Myocyte (in vitro differentiated cells): ENCODE results near the gene FAM237A. TPM values are rescaled to one million over a fixed set of nuclear protein-coding genes. Genes with fewer than 3 reads are reported as not detected.

Experiments
- DNase-seq: peaks from one replicate; pipeline ENCODE4 v3.0.0-alpha.2; 2012; ENCODE audit warnings: low read depth
- total RNA-seq: library from RNA; depleted of rRNA; stranded (reverse); fragments of >200 nt; gene quantifications from 2 replicates; pipeline ENCODE4 v1.2.3, GENCODE V29; 2014

Gene FAM237A
- total RNA-seq, 1 donor from 2014 or later = not detected

DNA sequence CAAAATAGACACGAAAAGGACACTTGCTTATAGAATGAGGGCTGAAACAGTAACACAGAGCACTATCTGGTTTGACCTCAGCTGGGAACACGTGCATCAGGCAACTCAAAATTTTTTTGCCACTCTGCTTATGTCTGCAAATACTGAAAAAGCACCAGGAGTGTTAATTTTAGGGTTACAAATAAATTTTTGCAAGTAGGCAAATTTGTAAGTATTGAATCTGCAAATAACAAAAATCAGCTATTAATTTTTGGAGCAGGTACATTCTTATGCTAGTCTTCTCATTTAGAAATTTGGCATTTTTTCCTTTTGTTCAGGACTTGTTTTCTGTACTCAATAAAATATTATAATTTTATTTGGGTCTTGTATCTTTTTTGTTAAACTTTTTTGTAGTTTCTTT is 46.2 kb downstream of the FAM237A start:
- no peak for DNase-seq

DNA sequence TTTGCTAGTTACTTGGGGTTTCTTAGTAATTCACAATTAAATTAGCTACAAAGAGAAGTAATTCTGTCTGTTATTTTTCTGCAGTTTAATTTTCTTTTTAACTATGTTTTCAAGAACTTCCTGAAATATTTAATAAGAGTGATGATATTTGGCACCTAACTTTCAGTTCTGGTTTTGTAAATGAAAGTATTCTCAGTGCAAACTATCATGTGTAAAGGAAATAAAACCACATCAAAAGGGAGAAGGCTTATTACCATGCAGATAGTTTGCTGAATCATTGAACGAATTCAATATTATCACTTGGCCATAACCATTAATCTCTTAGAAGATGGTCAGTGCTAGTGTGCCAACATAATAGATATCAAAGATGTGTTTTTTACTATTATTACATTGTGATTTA is 46.7 kb downstream of the FAM237A start:
- no peak for DNase-seq

DNA sequence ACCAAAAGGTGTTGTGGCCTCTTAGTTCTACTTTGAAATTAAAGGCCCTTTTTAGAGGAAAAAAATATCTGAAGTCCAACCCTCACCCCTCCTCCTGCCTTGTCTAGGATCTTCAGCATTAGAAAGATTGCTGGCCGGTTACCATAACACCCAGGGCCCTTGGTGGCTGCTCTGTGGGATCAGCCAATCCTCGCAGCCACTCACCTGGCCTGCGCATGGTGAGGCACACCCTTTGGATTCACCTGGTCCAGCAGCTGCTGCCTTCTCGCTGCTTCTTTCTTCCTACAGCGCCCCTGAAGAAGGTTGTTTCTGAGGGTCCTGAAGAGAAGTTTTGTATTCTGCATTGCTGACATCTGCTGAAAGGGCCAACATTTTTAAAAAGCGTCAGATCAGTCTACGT is 50.7 kb downstream of the FAM237A start:
- DNase-seq = no peak

DNA sequence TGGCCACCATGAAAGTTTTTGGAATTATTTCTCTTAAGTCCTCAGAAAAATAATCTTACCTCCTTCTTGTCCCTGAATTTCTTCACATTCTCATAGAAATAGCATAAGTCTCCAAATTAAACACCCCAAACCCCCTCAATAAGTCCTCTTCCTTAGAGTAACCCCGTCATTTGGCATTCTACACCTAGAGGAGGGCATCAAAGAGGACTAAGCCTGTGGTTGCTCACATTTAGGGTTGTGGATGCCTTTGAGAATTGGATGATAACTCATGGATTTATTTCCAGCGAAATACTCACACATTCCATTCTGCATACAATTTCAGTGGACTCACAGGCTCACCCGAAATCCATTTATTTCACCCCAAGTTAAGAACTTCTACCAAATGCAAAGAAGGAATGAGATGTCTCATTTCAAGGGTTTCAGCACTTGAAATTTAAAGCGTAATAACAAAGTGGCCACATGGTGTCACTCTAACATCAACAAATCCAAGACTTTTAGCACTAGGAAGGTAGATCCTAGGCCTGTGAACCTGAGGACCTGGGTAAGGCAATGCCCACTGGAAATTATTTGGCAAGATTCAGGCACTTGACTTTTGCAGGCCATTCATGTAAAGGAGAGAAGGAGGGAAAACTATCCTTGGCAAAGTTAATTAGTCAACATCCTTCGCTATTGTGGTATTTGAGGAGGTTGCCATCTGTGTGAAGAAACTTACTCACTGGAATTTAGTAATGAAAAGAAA is 51.3 kb downstream of the FAM237A start:
- peak; percentile 71 for DNase-seq

DNA sequence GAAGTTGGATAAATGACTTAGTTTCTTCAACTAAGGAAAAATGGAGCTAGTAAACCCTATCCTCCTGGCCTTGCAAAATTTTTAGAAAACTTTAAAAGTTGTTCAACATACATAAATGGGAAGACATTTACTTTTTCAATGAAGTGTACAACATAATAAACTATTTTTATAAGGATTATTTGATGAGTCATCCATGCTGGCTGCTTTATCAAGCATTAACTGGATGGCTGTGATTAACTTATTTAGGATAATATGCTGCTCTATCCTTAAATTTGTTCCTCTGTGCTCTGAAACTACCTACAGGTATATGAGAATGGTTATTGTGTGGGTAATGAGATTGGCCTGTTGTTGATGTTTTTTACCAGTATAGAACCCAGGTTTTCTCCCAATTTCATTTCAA is 54.6 kb downstream of the FAM237A start:
- no peak for DNase-seq

DNA sequence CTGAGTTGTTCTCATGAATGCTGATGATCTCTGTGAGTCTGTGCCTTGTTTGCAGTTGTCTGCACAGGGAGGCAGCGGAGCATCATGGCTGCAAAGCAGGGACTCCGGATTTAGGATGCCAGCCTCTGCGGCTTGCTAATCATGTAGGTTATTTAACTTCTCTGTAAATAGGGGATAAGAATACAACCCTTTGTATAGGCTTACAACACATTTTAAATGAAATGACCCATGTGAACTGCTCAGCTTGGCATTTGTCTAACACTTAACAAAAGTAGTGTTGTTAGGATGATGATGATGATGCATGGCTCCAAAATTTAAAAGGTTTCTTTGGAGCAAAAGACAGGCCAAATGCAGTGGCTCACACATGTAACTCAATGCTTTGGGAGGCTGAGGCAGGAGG is 56.5 kb downstream of the FAM237A start:
- DNase-seq = no peak

Other genes with a start within 250 kb of the FAM237A start
- 4.9 and 5.5 TPM in 2 replicates for gene ADAM23, start 199.0 kb upstream of the FAM237A start, total RNA-seq
- not detected in 2 replicates for gene DYTN, start 75.9 kb downstream of the FAM237A start, total RNA-seq
- 0.32 and 1.1 TPM in 2 replicates for gene MDH1B, start 122.8 kb downstream of the FAM237A start, total RNA-seq
- gene FASTKD2, start 123.1 kb downstream of the FAM237A start, total RNA-seq = 47.9 and 57.2 TPM in 2 replicates